DND-41 (cell line): ENCODE measurements around the gene TCERG1L.

ENCODE experiments used
- EZH2 ChIP-seq: IDR thresholded peaks from 3 replicates; pipeline ENCODE4 v1.6.1; 2012; ENCODE audit warnings: borderline replicate concordance, low read depth, mild to moderate bottlenecking, moderate library complexity, low read length, inconsistent platforms; ENCODE audit not compliant: severe bottlenecking
- TF ChIP-seq, protein P1 (sequence below): IDR thresholded peaks from 2 replicates; pipeline ENCODE4 v1.5.1; 2012; ENCODE audit warnings: borderline replicate concordance, low read length, moderate library complexity, mild to moderate bottlenecking; ENCODE audit not compliant: poor library complexity, severe bottlenecking; ENCODE audit errors: extremely low read depth

DNA sequence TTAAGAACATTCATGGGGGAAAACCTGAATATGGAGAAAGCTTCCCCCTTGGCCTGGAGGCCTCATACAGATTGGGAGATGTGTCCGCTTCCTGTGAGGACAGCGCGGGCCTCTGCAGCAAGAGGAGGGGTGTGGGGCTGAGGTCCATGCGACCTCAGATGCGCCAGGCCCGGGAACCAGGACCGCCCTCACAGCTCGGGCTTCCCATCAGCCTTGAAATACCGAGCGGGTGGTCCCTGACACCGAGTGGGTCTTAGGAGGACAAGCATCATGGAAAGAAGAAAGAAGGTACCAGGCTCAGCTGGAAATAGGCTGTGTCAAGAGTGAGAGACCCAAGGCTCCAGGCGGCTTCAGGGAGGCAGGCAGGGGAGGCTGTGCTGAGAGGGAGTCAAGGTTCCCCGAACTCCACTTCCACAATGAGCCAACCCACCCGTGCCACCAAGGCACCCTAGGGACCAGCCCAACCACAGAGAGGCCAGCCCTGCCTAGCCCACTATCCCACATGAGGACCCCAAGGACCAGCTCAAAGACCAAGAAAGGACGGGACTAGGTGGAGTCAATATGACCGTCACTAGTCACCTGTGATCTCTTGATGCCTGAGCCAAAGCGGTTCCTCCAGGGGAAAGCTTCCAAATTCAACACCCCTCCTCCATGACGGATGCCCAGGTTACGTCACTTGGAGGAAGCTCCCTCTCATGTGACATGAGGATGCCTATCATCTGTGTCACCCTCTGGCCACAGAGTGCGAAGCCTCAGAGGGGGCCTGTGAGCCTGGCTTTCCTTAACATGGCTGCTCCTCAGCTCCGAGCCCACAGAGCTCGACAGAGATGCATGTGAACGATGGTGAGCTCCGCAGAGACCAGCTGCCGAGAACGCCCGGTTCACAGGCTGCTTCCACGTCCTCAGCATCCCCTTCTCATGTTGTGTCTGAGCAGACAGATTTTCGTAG lies 103.7 kb downstream of the TCERG1L start:
- TF ChIP-seq, protein P1, sequence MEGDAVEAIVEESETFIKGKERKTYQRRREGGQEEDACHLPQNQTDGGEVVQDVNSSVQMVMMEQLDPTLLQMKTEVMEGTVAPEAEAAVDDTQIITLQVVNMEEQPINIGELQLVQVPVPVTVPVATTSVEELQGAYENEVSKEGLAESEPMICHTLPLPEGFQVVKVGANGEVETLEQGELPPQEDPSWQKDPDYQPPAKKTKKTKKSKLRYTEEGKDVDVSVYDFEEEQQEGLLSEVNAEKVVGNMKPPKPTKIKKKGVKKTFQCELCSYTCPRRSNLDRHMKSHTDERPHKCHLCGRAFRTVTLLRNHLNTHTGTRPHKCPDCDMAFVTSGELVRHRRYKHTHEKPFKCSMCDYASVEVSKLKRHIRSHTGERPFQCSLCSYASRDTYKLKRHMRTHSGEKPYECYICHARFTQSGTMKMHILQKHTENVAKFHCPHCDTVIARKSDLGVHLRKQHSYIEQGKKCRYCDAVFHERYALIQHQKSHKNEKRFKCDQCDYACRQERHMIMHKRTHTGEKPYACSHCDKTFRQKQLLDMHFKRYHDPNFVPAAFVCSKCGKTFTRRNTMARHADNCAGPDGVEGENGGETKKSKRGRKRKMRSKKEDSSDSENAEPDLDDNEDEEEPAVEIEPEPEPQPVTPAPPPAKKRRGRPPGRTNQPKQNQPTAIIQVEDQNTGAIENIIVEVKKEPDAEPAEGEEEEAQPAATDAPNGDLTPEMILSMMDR = no peak
- TF ChIP-seq EZH2 = no peak
